ENCODE results near the gene CEP70.

GRCh38 chr3:138494607-138494929 is 99.5 kb downstream of the CEP70 start:
- TF ChIP-seq POLR2AphosphoS5 (IDR thresholded peaks at IDR 0.05): no peak
- TF ChIP-seq CTCF (IDR thresholded peaks at IDR 0.05): no peak
- TF ChIP-seq POLR2A (IDR thresholded peaks at IDR 0.05): no peak
